GM21576 (cell line): ENCODE results near the gene ZBED2.
"Not testable (repeated sequence)": the region's sequence is repeated elsewhere in the genome, so short reads cannot be mapped to it uniquely, and the experiment has no call there.

Source experiments
- ATAC-seq: cut with Tn5 transposase; IDR thresholded peaks from one replicate; pipeline ENCODE4 v1.9.1; 2021; ENCODE audit warnings: mild to moderate bottlenecking, moderate library complexity; ENCODE audit not compliant: unreplicated experiment

Gene ZBED2

DNA sequence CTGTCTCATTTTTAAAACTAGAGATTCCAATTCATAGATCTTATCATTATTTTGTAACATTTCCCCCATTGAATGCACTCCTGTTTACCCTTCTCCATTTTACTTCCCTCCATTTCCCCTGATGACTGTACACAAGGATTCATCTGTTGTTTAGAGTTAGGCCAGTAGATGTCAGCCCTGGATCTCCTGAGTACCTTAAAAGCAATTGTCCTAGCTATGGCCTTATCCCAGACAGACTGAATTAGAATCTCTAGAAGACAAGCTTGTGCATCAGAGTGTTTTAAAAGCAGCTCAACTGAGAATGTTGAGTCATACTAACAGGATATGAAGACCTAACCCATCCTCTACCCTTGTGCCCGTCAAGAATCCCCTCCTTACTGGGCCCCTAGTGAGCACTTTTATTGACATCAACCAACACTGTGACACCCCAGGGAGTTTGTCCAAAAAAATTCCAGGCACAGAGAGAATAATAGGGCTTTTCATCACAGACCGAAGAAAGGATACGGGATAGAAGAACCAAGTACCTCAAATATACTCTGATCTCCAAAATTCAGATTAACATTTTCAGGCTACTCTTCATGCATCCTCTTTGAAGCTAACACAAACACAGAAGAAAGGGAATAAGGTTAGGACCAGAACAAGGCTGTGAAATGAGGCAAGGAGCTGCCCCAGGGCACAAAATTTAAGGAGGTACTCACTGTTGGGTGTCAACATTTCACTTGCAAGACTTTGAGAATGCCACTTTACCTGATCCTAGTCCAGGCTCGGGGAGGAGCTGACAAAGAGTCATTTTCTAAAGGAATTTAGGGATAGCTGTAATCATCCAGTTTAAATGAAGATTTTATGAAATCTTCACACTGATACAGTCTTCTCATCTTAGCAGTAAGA lies 17.1 kb downstream of the ZBED2 start:
- ATAC-seq: peak; percentile 96

DNA sequence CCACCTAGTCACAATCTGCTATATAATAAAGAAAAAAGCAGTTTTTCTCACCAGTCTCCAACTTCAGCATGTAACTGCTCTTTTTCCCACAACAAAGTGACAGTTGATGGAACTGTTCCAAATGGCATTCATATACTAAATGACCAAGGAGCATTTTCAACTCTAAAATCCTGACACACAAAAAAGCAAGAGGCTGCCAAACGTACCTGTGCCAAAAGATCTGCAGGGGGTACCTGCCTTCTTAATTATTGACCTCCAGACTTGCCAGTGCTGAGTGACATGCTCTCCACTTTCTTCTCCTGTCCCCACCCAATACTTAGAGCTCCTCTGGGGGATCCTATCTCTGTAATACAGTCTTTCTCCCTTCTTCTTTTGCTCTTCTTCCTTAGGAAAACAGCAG lies 18.0 kb downstream of the ZBED2 start:
- ATAC-seq: no peak

- no peak for ATAC-seq
Measured at GRCh38 chr3:111571907-111572460, 23.2 kb downstream of the ZBED2 start.

- no peak for ATAC-seq
Measured at GRCh38 chr3:111571282-111571681, 23.9 kb downstream of the ZBED2 start.

GRCh38 chr3:111570404-111571030 lies 24.6 kb downstream of the ZBED2 start:
- no peak for ATAC-seq

DNA sequence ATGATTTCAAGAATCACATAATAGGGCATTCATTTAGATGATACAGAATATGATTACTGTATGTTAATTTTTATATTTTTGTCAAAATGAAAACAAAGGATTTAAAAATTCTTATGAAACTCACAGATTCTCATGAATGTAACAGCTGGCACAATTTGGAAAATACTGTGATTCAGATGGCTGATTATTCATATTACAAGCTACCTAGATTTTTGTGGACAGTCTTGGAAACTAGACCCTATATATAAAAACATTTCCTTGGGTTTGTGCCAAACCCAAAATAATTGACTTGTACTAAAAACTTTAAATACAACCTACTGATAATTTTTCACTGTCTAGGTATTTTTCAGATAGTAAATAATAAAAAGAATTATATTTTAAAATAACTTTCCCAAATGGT lies 26.2 kb downstream of the ZBED2 start:
- no peak for ATAC-seq

GRCh38 chr3:111568355-111568754 lies 26.8 kb downstream of the ZBED2 start:
- no peak for ATAC-seq

- ATAC-seq: no peak
Measured at GRCh38 chr3:111566844-111567243, 28.3 kb downstream of the ZBED2 start.

- ATAC-seq: not testable (repeated sequence)
Measured at GRCh38 chr3:111561902-111562301, 33.2 kb downstream of the ZBED2 start.

DNA sequence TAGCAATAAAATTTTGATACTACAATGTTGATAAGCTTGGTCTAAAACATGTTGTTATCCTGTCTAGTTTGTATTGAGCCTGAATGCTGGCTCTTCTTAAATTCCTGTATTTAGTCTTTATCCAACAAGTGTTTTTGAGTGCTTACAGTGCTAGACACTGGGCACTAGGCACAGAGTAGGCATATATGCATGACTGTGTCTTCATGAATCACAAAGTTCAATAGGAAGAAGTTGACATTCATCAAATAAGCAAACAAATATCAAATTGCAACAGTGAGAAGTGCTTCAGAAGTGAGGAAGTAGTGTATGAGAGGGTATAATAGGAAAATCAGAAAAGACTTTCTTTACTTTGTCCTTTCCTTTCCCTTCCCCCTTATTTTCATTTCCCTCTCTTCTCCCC lies 46.4 kb downstream of the ZBED2 start:
- ATAC-seq: no peak

DNA sequence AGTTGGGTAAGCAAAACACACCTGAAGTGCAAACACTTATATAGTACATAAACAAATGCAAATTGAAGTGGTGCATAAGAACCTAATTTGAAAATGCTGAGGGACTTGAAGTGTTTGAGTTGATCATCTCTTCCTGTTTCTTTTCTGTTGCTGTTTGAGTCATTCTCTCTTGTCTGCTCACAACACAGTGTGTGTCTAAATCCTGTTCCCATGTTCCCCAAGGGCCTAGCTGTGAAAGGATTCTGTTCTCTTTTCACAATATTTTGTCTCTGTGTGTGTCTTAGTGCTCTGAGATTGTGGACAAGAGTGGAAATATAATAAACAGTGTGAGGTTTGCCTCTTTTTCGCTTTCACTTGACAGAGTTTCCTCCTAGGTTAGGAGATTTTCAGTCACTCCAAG lies 47.1 kb downstream of the ZBED2 start:
- ATAC-seq: peak; percentile 65

- ATAC-seq: peak; percentile 85
Measured at GRCh38 chr3:111547631-111548030, 47.5 kb downstream of the ZBED2 start.

DNA sequence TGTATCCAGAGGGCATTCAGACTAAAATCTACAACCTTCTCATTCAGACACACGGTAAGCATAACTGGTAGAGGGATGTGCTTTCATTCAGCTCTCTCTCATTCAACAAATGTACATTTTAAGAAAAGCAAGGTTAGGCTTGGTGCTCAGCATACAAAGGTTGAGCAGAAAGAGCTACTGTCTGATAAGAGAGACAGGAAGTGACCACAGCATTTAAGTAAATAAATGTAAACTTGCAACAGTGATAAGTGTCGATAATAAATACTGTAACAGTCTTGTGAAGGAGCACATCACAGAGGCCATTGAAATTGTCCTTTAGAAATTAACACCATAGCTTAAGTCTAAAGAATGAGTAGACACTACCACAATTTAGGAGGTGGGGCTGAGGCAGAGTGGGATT lies 49.8 kb downstream of the ZBED2 start:
- no peak for ATAC-seq
